SK-N-SH (cell line): ENCODE measurements around the gene ALDH9A1.

ENCODE experiments used
- CTCF ChIP-seq: fragments of 200-600 bp; sonication (generic); IDR thresholded peaks from 2 replicates; pipeline ENCODE4 v1.6.1; 2017; ENCODE audit warnings: antibody characterized with exemption, mild to moderate bottlenecking, moderate library complexity
- MEF2A ChIP-seq: IDR thresholded peaks from 2 replicates; pipeline ENCODE4 v1.4.0; 2012; ENCODE audit warnings: low read depth, borderline replicate concordance
- MXI1 ChIP-seq: IDR thresholded peaks from 2 replicates; pipeline ENCODE4 v1.6.1; 2012; ENCODE audit warnings: mild to moderate bottlenecking, low read depth, low read length, improper control_type of control experiment
- NFIC ChIP-seq: IDR thresholded peaks from 2 replicates; pipeline ENCODE4 v1.4.0; 2012; ENCODE audit warnings: borderline replicate concordance
- NRF1 ChIP-seq: IDR thresholded peaks from 2 replicates; pipeline ENCODE4 v1.6.1; 2012; ENCODE audit warnings: low read depth, mild to moderate bottlenecking, low read length
- USF1 ChIP-seq: IDR thresholded peaks from 2 replicates; pipeline ENCODE4 v1.4.0; 2012; ENCODE audit warnings: low read depth, borderline replicate concordance
- YY1 ChIP-seq: IDR thresholded peaks from 2 replicates; pipeline ENCODE4 v1.4.0; 2012; ENCODE audit warnings: low read depth, mild to moderate bottlenecking

GRCh38 chr1:165619647-165620151, 78.7 kb downstream of the ALDH9A1 start:
- TF ChIP-seq CTCF: no peak
- no peak for TF ChIP-seq MXI1
- TF ChIP-seq YY1: no peak
- no peak for TF ChIP-seq USF1
- no peak for TF ChIP-seq NRF1
- TF ChIP-seq MEF2A: no peak
- TF ChIP-seq NFIC: no peak
